Activated CD4-positive, alpha-beta T cell treated with anti-CD3 and anti-CD28 coated beads for 4 hours (primary cell): ENCODE measurements around the gene GM2A.
"Not testable (repeated sequence)": the region's sequence is repeated elsewhere in the genome, so short reads cannot be mapped to it uniquely, and the experiment has no call there.

Source experiments
- DNase-seq, 2 donors: peaks; one replicate each; pipeline ENCODE4 v3.0.0-alpha.2; 2020

The GM2A gene

GRCh38 chr5:151295791-151296477, 42.9 kb downstream of the GM2A start:
- DNase-seq, result no peak

GRCh38 chr5:151296478-151296830, 43.5 kb downstream of the GM2A start:
- no peak for DNase-seq

GRCh38 chr5:151296974-151297373, 44.0 kb downstream of the GM2A start:
- DNase-seq, result no peak

- DNase-seq, result no peak
These were observed 45.3 kb downstream of the GM2A start for GRCh38 chr5:151298063-151298855.

- no peak for DNase-seq
These were observed 50.7 kb downstream of the GM2A start, which contains the start of gene SLC36A3 for GRCh38 chr5:151303666-151304065. TSS of gene SLC36A3 (minus strand) at chr5:151303766. CDS start at chr5:151303354, 412 bp downstream.

- DNase-seq, result not testable (repeated sequence)
These were observed 56.3 kb downstream of the GM2A start for GRCh38 chr5:151309266-151309665.

- DNase-seq, result not testable (repeated sequence)
These were observed 56.8 kb downstream of the GM2A start for GRCh38 chr5:151309821-151310220.

- DNase-seq, result no peak
These were observed 57.9 kb downstream of the GM2A start for GRCh38 chr5:151310932-151311331.

GRCh38 chr5:151312756-151313324, 59.9 kb downstream of the GM2A start:
- no peak for DNase-seq

- DNase-seq, result no peak
These were observed 60.4 kb downstream of the GM2A start for GRCh38 chr5:151313357-151313756.

GRCh38 chr5:151315998-151316597, 63.1 kb downstream of the GM2A start:
- peak; percentile 30 to 41 for DNase-seq

GRCh38 chr5:151317871-151318270, 64.9 kb downstream of the GM2A start:
- no peak for DNase-seq

- no peak for DNase-seq
These were observed 66.1 kb downstream of the GM2A start for GRCh38 chr5:151318850-151319732.
